ENCODE measurements around the gene SIRT2. TPM values are rescaled to one million over a fixed set of nuclear protein-coding genes. Genes with fewer than 3 reads are reported as not detected.

SIRT2 gene
- total RNA-seq, 1 experiment from 2014 or later, result 162 TPM

- ChIA-PET CTCF (no interaction called here), POLR2A (no interaction called here)
- BruUV-seq (replicated peaks), result no TSS peak
- Histone ChIP-seq H3K9me3 (ENCODE audit: control insufficient read depth, insufficient read depth, low read depth, low read length) (no peaks in the 10 kb centered on the region), H3K27me3 (ENCODE audit: control insufficient read depth, insufficient read depth, low read length) (no peaks in the 10 kb centered on the region), H3K4me1 (ENCODE audit: control insufficient read depth, insufficient read depth, low read length) (no peaks in the 10 kb centered on the region), H3K4me3 (ENCODE audit: low read depth in 2 of 2, low read length in 2 of 2) (no peak overlapping the region), H3K27ac (ENCODE audit: low read length) (no peak overlapping the region), H3K36me3 (ENCODE audit: control insufficient read depth, insufficient read depth, low read length) (no peaks in the 10 kb centered on the region; the same call in 1 of the 2 replicates)
- intact Hi-C loops (cut with micrococcal nuclease; ENCODE audit: unreplicated experiment) (no loop called here), in situ Hi-C loops (cut with HindIII; ENCODE audit: low pct_unique_long_range_greater_than_20kb, low sequenced_read_pairs) (no loop called here)
- TF ChIP-seq REST (IDR thresholded peaks at IDR 0.05; ENCODE audit: insufficient read depth in 1 of 2, low read depth in 2 of 2, low read length in 1 of 2), result no peak
- no peak for TF ChIP-seq TCF7L2 (IDR thresholded peaks at IDR 0.05; ENCODE audit: low read depth, low read length)
- TF ChIP-seq POLR2AphosphoS5 (IDR thresholded peaks at IDR 0.05; ENCODE audit: low read depth, low read length), result no peak
- ATAC-seq, result no peak
- no peak for DNase-seq (ENCODE audit: low read depth, low spot score)
Observed at GRCh38 chr19:38910488-38910887, 11.1 kb upstream of the SIRT2 start.

DNA sequence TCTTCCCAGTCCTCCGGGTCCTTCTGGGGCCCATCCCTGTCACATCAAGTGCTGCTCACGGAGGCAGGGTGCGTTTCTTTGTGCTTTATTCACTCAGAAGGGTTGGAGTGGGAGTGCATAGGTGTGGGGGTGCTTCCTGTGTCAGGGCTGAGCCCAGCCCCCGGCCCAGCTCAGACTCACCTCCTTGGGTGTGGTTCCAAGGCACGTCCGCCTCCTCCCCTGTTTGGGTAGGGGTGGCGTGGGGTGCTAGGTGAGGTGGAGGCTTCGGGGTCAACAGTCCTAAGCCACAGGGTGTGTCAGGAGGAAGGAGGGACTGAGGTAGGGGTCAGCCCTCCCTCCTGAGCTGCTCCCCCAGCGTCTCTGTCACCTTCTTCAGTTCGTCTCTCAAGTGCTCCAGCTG is 9.5 kb upstream of the SIRT2 start:
- Histone ChIP-seq H3K27me3 (ENCODE audit: control insufficient read depth, insufficient read depth, low read length) (no peaks in the 10 kb centered on the region), H3K4me1 (ENCODE audit: control insufficient read depth, insufficient read depth, low read length) (peaks cover 9% of the 10 kb centered on the region; the same call in 1 of the 2 replicates), H3K27ac (ENCODE audit: low read length) (no peak overlapping the region), H3K36me3 (ENCODE audit: control insufficient read depth, insufficient read depth, low read length) (no peaks in the 10 kb centered on the region; the same call in 1 of the 2 replicates), H3K9me3 (ENCODE audit: control insufficient read depth, insufficient read depth, low read depth, low read length) (no peaks in the 10 kb centered on the region), H3K4me3 (ENCODE audit: low read depth in 2 of 2, low read length in 2 of 2) (no peak overlapping the region)
- no TSS peak for BruUV-seq (replicated peaks)
- in situ Hi-C loops (cut with HindIII; ENCODE audit: low pct_unique_long_range_greater_than_20kb, low sequenced_read_pairs), result no loop called here
- CTCF ChIA-PET, result interaction anchor here (0.6 kb wide), 2 partner anchors 250 to 274 kb away, joined by 3 to 4 read pairs; no protein-coding TSS in a partner anchor
- POLR2A ChIA-PET, result interaction anchor here (0.5 to 1.4 kb wide), 4 partner anchors 9 to 167 kb away, joined by 3 to 5 read pairs (median 4); partner anchors contain the start of gene NFKBIB
- TF ChIP-seq SIN3A (IDR thresholded peaks at IDR 0.05; ENCODE audit: borderline replicate concordance, insufficient read depth, low read depth, low read length), result no peak
- no peak for TF ChIP-seq REST (IDR thresholded peaks at IDR 0.05; ENCODE audit: insufficient read depth in 1 of 2, low read depth in 2 of 2, low read length in 1 of 2)
- no peak for TF ChIP-seq TCF7L2 (IDR thresholded peaks at IDR 0.05; ENCODE audit: low read depth, low read length)
- TF ChIP-seq, protein P1, sequence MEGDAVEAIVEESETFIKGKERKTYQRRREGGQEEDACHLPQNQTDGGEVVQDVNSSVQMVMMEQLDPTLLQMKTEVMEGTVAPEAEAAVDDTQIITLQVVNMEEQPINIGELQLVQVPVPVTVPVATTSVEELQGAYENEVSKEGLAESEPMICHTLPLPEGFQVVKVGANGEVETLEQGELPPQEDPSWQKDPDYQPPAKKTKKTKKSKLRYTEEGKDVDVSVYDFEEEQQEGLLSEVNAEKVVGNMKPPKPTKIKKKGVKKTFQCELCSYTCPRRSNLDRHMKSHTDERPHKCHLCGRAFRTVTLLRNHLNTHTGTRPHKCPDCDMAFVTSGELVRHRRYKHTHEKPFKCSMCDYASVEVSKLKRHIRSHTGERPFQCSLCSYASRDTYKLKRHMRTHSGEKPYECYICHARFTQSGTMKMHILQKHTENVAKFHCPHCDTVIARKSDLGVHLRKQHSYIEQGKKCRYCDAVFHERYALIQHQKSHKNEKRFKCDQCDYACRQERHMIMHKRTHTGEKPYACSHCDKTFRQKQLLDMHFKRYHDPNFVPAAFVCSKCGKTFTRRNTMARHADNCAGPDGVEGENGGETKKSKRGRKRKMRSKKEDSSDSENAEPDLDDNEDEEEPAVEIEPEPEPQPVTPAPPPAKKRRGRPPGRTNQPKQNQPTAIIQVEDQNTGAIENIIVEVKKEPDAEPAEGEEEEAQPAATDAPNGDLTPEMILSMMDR (IDR thresholded peaks at IDR 0.05), result no peak
- TF ChIP-seq POLR2AphosphoS5 (IDR thresholded peaks at IDR 0.05; ENCODE audit: low read depth, low read length), result no peak; the same call in 1 of the 2 replicates
- no peak for DNase-seq (ENCODE audit: low read depth, low spot score)
- intact Hi-C loops (cut with micrococcal nuclease; ENCODE audit: unreplicated experiment), result no loop called here
- no peak for ATAC-seq

All from Panc1 (cell line).